ENCODE data around the gene SAA4.

SAA4 gene

DNA sequence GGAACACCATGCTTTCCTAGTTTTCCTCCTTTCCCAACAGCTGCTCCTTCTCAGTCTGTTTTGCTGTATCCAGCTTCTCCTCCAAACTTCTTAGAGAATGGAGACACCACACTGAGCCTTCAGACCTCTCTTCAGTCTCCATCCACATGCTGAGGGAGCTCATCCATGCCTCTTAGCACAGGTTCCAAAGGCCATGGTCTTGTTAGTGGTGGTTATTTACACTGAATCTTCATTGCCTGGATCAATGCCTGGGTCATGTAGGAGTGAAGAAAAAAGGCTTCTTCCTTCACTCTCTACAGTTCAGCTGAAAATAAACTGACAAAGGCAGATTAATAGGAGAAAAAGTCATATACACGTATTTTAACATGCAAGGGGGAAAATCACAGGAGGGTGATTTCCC, 3.1 kb upstream of the SAA4 start:
- TF ChIP-seq JUND (IDR thresholded peaks at IDR 0.05; ENCODE audit: low read depth) = no peak
- DNase-seq (ENCODE audit: low read depth in 1 of 2, low spot score in 1 of 2) = no peak
- in situ Hi-C loops (cut with HindIII; ENCODE audit: low pct_unique_long_range_greater_than_20kb, low sequenced_read_pairs) = no loop called here

DNA sequence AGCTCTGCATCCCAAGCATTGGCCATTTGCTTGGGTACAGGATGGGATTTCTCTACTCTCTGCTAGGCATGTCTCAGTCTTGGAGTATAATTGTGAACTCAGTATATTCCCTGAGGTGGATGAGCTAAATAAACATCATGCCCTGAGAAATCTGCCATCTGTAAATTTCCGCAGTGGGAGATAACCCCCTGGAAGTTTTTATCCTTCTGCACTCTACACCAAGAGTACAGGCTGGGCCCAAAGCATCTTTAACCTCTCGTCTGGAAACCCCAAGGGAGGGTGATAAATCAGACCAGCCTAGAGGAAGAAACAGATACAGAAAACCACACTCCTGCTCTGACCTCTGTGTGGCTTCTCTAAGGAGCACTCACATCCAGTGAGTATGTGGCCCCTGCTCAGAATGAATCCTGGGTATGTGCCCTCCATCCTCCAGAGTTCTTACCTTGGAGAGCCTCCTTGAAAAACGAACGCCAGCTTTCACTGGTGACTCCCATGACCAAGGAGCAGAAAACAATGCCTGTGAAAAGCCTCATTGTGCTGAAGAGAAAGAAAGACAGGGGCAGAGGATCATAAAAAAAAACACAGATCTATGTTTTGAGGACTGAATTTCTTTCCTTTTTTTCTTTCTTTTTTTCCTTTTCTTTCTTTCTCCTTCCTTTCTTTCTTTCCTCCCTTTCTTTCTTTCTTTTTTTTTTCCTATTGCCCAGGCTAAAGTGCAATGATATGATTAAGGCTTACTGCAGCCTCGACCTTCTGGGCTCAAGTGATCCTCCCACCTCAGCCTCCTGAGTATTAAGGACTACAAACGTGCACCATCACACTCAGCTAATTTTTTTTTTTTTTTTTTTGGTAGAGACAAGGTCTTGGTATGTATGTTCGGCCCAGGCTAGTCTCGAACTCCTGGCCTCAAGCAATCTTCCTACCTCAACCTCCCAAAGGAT, 938 bp downstream of the SAA4 start:
- DNase-seq (ENCODE audit: low read depth in 1 of 2, low spot score in 1 of 2) = no peak
- TF ChIP-seq JUND (IDR thresholded peaks at IDR 0.05; ENCODE audit: low read depth) = no peak
- in situ Hi-C loops (cut with HindIII; ENCODE audit: low pct_unique_long_range_greater_than_20kb, low sequenced_read_pairs) = no loop called here

DNA sequence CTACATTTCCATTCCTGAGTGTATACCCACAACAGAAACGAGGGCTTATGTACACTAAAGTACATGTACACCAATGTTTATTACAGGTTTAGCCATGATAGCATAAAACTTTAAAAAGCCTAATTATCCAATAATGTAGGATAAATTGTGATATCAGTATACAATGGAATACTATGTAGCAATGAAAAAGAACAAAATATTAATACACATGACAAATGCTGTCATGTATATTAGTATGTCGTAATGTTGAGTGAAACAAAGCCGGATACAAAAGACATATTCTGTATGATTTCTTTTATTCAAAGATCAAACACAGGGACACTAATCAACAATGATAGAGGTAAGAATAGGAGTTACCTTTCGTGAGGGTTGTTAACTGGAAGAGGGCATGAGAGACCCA, 2.7 kb downstream of the SAA4 start:
- in situ Hi-C loops (cut with HindIII; ENCODE audit: low pct_unique_long_range_greater_than_20kb, low sequenced_read_pairs) = no loop called here
- TF ChIP-seq JUND (IDR thresholded peaks at IDR 0.05; ENCODE audit: low read depth) = no peak
- no peak for DNase-seq (ENCODE audit: low read depth in 1 of 2, low spot score in 1 of 2)

DNA sequence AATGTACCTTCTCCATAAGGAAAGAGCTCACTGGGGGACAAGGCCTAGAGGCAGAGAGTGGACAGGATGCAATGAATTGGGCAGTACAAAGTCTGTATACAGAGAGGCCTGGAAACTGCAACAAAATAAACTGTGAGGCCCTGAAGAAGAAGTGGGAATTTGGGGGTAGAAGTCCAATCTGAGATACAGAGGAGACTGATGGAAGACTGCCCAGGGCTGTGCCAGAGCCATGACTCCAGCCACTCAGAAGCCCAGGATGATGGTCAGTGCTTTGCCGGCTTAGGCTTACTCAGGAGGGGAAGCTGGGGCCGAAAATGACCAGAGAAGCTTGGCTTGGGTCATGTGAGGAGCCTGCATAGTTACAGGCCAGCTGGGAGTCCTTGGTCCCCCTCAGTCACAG, 5.7 kb downstream of the SAA4 start:
- in situ Hi-C loops (cut with HindIII; ENCODE audit: low pct_unique_long_range_greater_than_20kb, low sequenced_read_pairs) = no loop called here
- no peak for TF ChIP-seq JUND (IDR thresholded peaks at IDR 0.05; ENCODE audit: low read depth)
- no peak for DNase-seq (ENCODE audit: low read depth in 1 of 2, low spot score in 1 of 2)

DNA sequence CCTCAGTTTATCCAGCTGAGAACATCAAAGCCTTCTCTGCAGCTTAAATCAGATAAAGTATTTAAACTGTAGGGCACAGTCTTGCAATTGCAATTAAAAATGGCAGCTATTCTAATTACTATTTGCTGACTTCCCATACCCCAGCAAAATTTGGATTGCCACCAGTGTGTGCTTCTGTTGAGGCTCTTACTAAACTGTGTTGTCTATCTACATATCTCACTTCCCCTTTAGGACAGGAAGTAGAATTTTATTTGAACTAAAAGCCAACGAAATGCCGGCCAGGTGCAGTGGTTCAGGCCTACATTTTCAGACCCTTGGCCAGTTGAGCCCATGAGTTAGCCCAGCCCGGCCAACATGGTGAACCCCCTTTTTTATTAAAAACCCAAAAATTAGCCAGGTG, 7.1 kb downstream of the SAA4 start:
- in situ Hi-C loops (cut with HindIII; ENCODE audit: low pct_unique_long_range_greater_than_20kb, low sequenced_read_pairs) = no loop called here
- no peak for DNase-seq (ENCODE audit: low read depth in 1 of 2, low spot score in 1 of 2)
- no peak for TF ChIP-seq JUND (IDR thresholded peaks at IDR 0.05; ENCODE audit: low read depth)

DNA sequence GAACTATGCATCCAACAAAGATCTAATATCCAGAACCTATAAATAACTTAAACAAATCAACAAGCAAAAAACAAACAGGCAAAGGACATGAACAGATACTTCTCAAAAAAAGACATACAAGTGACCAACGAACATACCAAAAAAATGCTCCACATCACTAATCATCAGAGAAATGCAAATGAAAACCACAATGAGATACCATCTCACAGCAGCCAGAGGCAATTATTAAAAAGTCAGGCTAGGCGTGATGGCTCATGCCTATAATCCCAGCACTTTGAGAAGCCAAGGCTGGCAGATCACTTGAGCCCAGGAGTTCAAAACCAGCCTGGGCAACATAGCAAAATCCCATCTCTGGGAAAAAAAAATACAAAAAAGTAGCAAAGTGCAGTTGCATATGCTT, 10.7 kb downstream of the SAA4 start:
- no peak for TF ChIP-seq JUND (IDR thresholded peaks at IDR 0.05; ENCODE audit: low read depth)
- no peak for DNase-seq (ENCODE audit: low read depth in 1 of 2, low spot score in 1 of 2)
- in situ Hi-C loops (cut with HindIII; ENCODE audit: low pct_unique_long_range_greater_than_20kb, low sequenced_read_pairs) = no loop called here

DNA sequence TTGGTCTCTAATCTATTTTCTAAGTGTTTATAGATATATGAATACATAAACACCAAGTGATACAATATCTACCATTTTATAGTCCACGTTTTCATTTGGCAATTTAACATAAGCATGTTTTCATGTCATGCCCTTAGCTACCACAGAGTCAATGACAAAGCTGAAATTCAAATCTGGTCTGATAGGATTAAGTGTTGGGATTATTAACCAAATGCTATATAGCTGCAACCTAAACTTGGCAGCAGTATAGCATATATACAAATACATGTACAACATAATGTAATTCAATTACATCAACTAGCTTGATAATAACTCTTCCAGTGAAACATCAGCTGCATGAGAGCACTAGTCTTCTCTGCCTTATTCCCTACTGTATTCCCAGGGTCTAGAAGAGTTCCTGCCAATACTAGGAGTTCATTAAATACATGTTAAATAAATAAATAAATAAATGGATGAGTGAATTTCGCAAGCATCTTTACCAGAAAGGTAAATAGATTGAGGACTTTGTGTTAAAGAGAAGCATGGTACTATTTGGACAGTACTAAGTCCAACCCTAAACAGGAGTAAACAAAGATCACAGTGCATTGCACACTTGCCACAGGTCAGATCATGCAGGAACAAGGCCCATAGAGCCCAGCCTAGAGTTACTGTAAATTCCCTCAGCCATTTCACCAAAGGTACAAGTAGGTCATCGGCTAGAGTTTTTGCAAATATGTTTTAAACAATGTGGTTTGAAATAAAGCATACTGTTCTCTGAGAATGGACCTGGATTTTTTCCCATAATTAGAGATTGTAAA, 12.8 kb downstream of the SAA4 start:
- no peak for TF ChIP-seq JUND (IDR thresholded peaks at IDR 0.05; ENCODE audit: low read depth)
- DNase-seq (ENCODE audit: low read depth in 1 of 2, low spot score in 1 of 2) = no peak
- in situ Hi-C loops (cut with HindIII; ENCODE audit: low pct_unique_long_range_greater_than_20kb, low sequenced_read_pairs) = no loop called here

DNA sequence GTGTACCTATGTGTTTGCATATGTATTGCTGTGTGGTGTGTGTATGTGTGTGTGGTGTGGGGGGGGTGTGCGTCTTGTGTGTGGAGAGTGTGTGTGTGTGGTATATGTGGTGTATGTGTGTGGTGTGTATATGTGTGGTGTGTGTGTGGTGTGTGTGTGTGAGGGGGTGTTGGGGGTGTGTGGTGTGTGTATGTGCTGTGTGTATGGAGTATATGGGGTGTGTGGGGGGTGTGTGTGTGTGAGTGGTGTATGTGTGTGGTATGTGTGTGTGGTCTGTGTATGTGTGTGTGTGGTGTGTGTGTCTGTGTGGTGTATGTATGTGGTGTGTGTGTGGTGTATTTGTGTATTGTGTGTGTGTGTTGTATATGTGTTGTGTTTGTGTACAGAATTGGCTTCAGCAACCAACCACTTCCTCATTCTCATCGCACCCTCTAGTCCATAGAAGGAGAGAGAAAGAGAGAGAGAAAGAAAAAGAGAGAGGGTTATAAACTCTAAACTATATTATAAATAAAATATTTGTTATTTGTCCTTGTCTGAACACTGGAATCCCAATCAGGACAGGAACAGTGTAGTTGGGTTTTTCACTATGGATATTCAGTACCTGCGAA, 13.7 kb downstream of the SAA4 start:
- in situ Hi-C loops (cut with HindIII; ENCODE audit: low pct_unique_long_range_greater_than_20kb, low sequenced_read_pairs) = no loop called here
- no peak for TF ChIP-seq JUND (IDR thresholded peaks at IDR 0.05; ENCODE audit: low read depth)
- DNase-seq (ENCODE audit: low read depth in 1 of 2, low spot score in 1 of 2) = no peak

DNA sequence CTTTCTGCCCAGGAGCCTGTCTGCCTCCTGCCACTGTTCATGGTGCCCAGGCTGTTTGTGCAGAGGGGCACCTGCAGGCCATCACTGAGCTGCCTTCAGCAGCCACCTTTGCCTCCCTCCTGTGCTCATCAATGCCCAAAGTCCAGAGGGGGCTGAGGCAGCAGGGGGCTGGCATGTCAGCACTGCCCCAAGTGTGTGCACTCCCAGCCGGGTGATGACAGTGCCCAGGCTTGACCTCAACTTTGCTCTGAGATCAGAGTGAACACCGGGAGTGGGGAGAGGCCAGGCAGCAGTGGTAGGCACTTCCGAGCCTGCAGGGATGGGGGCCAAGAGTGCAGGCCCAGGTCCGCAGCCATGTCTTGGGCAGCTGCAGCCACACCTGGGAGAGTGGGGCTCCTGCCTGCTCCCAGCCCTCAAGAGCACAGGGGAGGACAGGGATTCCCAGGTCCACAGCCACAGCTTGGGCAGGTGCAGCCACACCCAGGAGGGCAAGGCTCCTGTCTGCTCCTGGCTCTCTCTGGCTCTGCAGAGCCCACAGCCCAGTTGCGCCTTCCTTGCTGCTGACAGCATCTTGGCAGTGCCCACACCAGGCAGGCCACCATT, 15.2 kb downstream of the SAA4 start:
- DNase-seq (ENCODE audit: low read depth in 1 of 2, low spot score in 1 of 2) = no peak
- TF ChIP-seq JUND (IDR thresholded peaks at IDR 0.05; ENCODE audit: low read depth) = no peak
- in situ Hi-C loops (cut with HindIII; ENCODE audit: low pct_unique_long_range_greater_than_20kb, low sequenced_read_pairs) = no loop called here

DNA sequence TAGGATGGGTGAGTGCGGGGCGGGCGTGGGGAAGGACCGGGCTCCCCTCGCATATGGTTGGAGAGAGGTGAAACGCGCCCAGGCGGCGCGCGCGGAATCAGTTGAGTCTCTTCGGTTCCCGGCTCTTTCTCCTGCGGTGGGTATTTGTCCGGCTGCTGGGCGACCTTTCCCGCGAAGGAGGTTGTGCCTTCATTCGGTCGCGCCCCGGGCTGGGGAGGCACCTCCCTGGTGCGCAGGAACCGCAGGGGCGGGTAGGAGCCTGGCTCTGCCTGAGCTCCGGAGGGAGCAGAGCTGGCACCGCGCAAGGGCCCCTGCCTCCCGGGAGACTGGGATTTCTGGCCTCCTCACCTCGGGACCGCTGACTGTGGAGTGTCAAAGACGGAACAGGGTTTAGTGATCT, 27.5 kb downstream of the SAA4 start:
- in situ Hi-C loops (cut with HindIII; ENCODE audit: low pct_unique_long_range_greater_than_20kb, low sequenced_read_pairs) = no loop called here
- TF ChIP-seq JUND (IDR thresholded peaks at IDR 0.05; ENCODE audit: low read depth) = no peak
- no peak for DNase-seq (ENCODE audit: low read depth in 1 of 2, low spot score in 1 of 2)

DNA sequence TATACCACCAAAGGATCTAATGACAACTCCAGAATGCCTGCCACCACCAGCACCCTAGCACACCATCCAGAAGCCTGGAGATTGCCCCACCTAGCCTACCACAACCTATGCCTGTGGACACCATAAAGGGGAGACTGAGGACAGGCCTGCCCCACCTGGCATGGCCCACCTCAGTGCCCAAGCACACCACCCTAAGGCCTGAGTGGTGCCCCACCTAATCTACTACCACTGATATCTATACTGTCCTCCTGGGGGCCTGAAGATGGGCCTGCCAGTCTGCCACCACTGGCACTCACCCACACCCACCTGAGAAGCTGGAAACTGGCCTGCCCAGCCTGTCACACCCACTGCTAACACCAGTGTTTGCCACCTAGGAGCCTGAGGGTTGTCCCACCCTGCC, 31.8 kb downstream of the SAA4 start:
- TF ChIP-seq JUND (IDR thresholded peaks at IDR 0.05; ENCODE audit: low read depth) = no peak
- in situ Hi-C loops (cut with HindIII; ENCODE audit: low pct_unique_long_range_greater_than_20kb, low sequenced_read_pairs) = no loop called here
- no peak for DNase-seq (ENCODE audit: low read depth in 1 of 2, low spot score in 1 of 2)

DNA sequence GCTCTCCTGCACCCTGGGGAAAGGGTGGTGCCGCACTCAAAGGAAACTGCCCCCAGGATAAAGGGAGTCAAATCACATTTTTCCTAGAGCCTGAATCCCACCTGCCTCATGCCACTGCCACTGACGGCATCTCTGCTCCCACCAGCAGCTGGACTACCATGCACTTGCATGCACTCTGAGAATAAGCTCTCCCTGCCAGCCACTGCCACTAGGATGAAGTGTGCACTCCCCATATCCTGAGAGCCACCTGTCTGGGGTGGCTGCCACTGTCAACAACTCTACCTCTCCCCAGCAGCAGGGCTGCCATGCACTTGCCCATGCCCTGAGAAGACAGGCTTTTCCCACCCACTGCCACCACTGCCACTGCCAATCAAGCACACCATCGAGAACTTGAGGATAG, 32.4 kb downstream of the SAA4 start:
- in situ Hi-C loops (cut with HindIII; ENCODE audit: low pct_unique_long_range_greater_than_20kb, low sequenced_read_pairs) = no loop called here
- TF ChIP-seq JUND (IDR thresholded peaks at IDR 0.05; ENCODE audit: low read depth) = no peak

More for the DNA sequence above, 32.4 kb downstream of the SAA4 start:
- no peak for DNase-seq (ENCODE audit: low read depth in 1 of 2, low spot score in 1 of 2)
